Liver (tissue), 3 donors: Measurements from ENCODE around the gene PAPPA.

Experiments used
- CTCF ChIP-seq: fragments of 150-350 bp; IDR thresholded peaks from 2 replicates; pipeline ENCODE4 v1.5.1; 2017; ENCODE audit warnings: improper control_type of control experiment, low read depth, low read length; ENCODE audit not compliant: missing input control
- EGR1 ChIP-seq, 2 donors: IDR thresholded peaks; 2 replicates each; pipeline ENCODE4 v1.6.1; 2016 to 2018; ENCODE audit warnings: antibody characterized with exemption in 2 of 2, low read depth in 2 of 2
- JUND ChIP-seq, 2 donors: IDR thresholded peaks; 2 replicates each; pipeline ENCODE4 v1.6.1; 2016; ENCODE audit warnings: antibody characterized with exemption in 2 of 2
- MAX ChIP-seq: IDR thresholded peaks from 2 replicates; pipeline ENCODE4 v1.6.1; 2016; ENCODE audit warnings: antibody characterized with exemption
- REST ChIP-seq: IDR thresholded peaks from 2 replicates; pipeline ENCODE4 v1.6.1; 2016; ENCODE audit warnings: antibody characterized with exemption, mild to moderate bottlenecking
- SP1 ChIP-seq: IDR thresholded peaks from 2 replicates; pipeline ENCODE4 v1.6.1; 2018; ENCODE audit warnings: antibody characterized with exemption, mild to moderate bottlenecking
- YY1 ChIP-seq: IDR thresholded peaks from 2 replicates; pipeline ENCODE4 v1.6.1; 2016; ENCODE audit warnings: antibody characterized with exemption, mild to moderate bottlenecking
- donor health status: healthy.
- donor health status: healthy.

- TF ChIP-seq REST (no peak), CTCF (no peak), MAX (no peak), YY1 (no peak), SP1 (no peak), EGR1 (IDR thresholded peaks at IDR 0.05; ENCODE audit: low read depth in 2 of 2) (no peak), JUND (IDR thresholded peaks at IDR 0.05) (no peak)
Measured at GRCh38 chr9:116297346-116297745, 143.8 kb downstream of the PAPPA start.
